ENCODE data around the gene TTC27. TPM values are rescaled to one million over a fixed set of nuclear protein-coding genes. Genes with fewer than 3 reads are reported as not detected.

TTC27 gene
- total RNA-seq, 1 experiment from 2014 or later = 25.1 TPM

GRCh38 chr2:32847734-32848133 is 219.9 kb downstream of the TTC27 start (continued):
- TF ChIP-seq E2F1 (CRISPR knock-in tag; IDR thresholded peaks at IDR 0.05) = no peak
- TF ChIP-seq ZNF416 (CRISPR knock-in tag; IDR thresholded peaks at IDR 0.05) = no peak

GRCh38 chr2:32849456-32850194 is 221.8 kb downstream of the TTC27 start:
- Mint-ChIP-seq H3K9me3 (peaks cover 29% of the 10 kb centered on the region), H3K27ac (no peak overlapping the region), H3K36me3 (peaks cover 22% of the 10 kb centered on the region), H3K27me3 (ENCODE audit: low read depth) (no peaks in the 10 kb centered on the region), H3K4me3 (no peak overlapping the region), H3K4me1 (peaks cover 14% of the 10 kb centered on the region)
- no peak for TF ChIP-seq FOXP1 (CRISPR knock-in tag; IDR thresholded peaks at IDR 0.05; ENCODE audit: borderline replicate concordance)
- TF ChIP-seq EMX1 (CRISPR knock-in tag; IDR thresholded peaks at IDR 0.05) = no peak
- no peak for TF ChIP-seq MAX (CRISPR knock-in tag; IDR thresholded peaks at IDR 0.05)
- TF ChIP-seq JUN (CRISPR knock-in tag; IDR thresholded peaks at IDR 0.05) = no peak
- TF ChIP-seq NFATC4 (CRISPR knock-in tag; IDR thresholded peaks at IDR 0.05) = no peak
- TF ChIP-seq IRF2 (CRISPR knock-in tag; IDR thresholded peaks at IDR 0.05; ENCODE audit: borderline replicate concordance, low read depth) = no peak
- no peak for TF ChIP-seq SMAD4 (CRISPR knock-in tag; IDR thresholded peaks at IDR 0.05)
- TF ChIP-seq SMAD3 (CRISPR knock-in tag; IDR thresholded peaks at IDR 0.05; ENCODE audit: borderline replicate concordance) = no peak
- TF ChIP-seq ETV6 (CRISPR knock-in tag; IDR thresholded peaks at IDR 0.05) = no peak
- TF ChIP-seq TEAD4 (CRISPR knock-in tag; IDR thresholded peaks at IDR 0.05) = no peak
- TF ChIP-seq ZNF263 (CRISPR knock-in tag; IDR thresholded peaks at IDR 0.05; ENCODE audit: low read depth) = no peak
- TF ChIP-seq SOX15 (CRISPR knock-in tag; IDR thresholded peaks at IDR 0.05) = no peak
- TF ChIP-seq ZNF138 (CRISPR knock-in tag; conservative IDR thresholded peaks at IDR 0.05) = no peak
- no peak for TF ChIP-seq USF2 (CRISPR knock-in tag; IDR thresholded peaks at IDR 0.05)
- TF ChIP-seq ATF6 (CRISPR knock-in tag; IDR thresholded peaks at IDR 0.05) = no peak
- no peak for TF ChIP-seq CREM (CRISPR knock-in tag; IDR thresholded peaks at IDR 0.05)
- no peak for TF ChIP-seq JAZF1 (CRISPR knock-in tag; IDR thresholded peaks at IDR 0.05)
- no peak for TF ChIP-seq ZNF671 (CRISPR knock-in tag; IDR thresholded peaks at IDR 0.05)
- no peak for TF ChIP-seq PRDM15 (CRISPR knock-in tag; IDR thresholded peaks at IDR 0.05)
- TF ChIP-seq E2F1 (CRISPR knock-in tag; IDR thresholded peaks at IDR 0.05) = no peak
- ATAC-seq (peak; percentile 50; the same call in 1 of the 2 replicates), DNase-seq (ENCODE audit: low spot score) (no peak)
- POLR2A ChIA-PET = no interaction called here
- CTCF ChIA-PET = no interaction called here

Data from WTC11 (cell line).